ENCODE measurements around the gene RXFP2.

The RXFP2 gene

GRCh38 chr13:31747966-31748365 lies 8.6 kb downstream of the RXFP2 start:
- no peak for DNase-seq
- H3K36me3 ChIP-seq (ENCODE audit: insufficient read depth, low read length), result no peaks in the 10 kb centered on the region
- H3K9ac ChIP-seq (ENCODE audit: low read depth, low read length), result no peak overlapping the region
- no peak overlapping the region for H2AFZ ChIP-seq (ENCODE audit: low read depth, low read length)
- no peak overlapping the region for H3K27ac ChIP-seq (ENCODE audit: low read length)
- peaks cover 9% of the 10 kb centered on the region for H3K27me3 ChIP-seq (ENCODE audit: insufficient read depth, low read length, poor library complexity)
- H4K20me1 ChIP-seq (ENCODE audit: insufficient read depth, low read length), result no peaks in the 10 kb centered on the region
- ATAC-seq (ENCODE audit: insufficient read depth, low read depth), result no peak
- no peaks in the 10 kb centered on the region for H3K79me2 ChIP-seq (ENCODE audit: insufficient read depth, low read length)
- H3K4me3 ChIP-seq (ENCODE audit: low read depth in 1 of 2, low read length in 2 of 2), result no peak overlapping the region
- no peak overlapping the region for H3K4me2 ChIP-seq (ENCODE audit: insufficient read depth, low read length)
- TF ChIP-seq EZH2 (IDR thresholded peaks at IDR 0.05; ENCODE audit: borderline replicate concordance, low read depth, low read length, severe bottlenecking) (no peak), CTCF (IDR thresholded peaks at IDR 0.05; ENCODE audit: borderline replicate concordance, extremely low read depth, low read length, poor library complexity, severe bottlenecking) (no peak)
- no peaks in the 10 kb centered on the region for H3K9me3 ChIP-seq (ENCODE audit: insufficient read depth, low read length, severe bottlenecking)
- H3K4me1 ChIP-seq (ENCODE audit: insufficient read depth, low read length), result no peaks in the 10 kb centered on the region

GRCh38 chr13:31749929-31750328 lies 10.6 kb downstream of the RXFP2 start:
- DNase-seq, result no peak
- Histone ChIP-seq H4K20me1 (ENCODE audit: insufficient read depth, low read length) (no peaks in the 10 kb centered on the region), H3K9me3 (ENCODE audit: insufficient read depth, low read length, severe bottlenecking) (no peaks in the 10 kb centered on the region), H3K27ac (ENCODE audit: low read length) (no peak overlapping the region), H3K27me3 (ENCODE audit: insufficient read depth, low read length, poor library complexity) (peaks cover 5% of the 10 kb centered on the region), H3K79me2 (ENCODE audit: insufficient read depth, low read length) (no peaks in the 10 kb centered on the region), H3K36me3 (ENCODE audit: insufficient read depth, low read length) (no peaks in the 10 kb centered on the region), H3K4me3 (ENCODE audit: low read depth in 1 of 2, low read length in 2 of 2) (no peak overlapping the region), H2AFZ (ENCODE audit: low read depth, low read length) (no peak overlapping the region), H3K4me2 (ENCODE audit: insufficient read depth, low read length) (no peak overlapping the region), H3K9ac (ENCODE audit: low read depth, low read length) (no peak overlapping the region), H3K4me1 (ENCODE audit: insufficient read depth, low read length) (no peaks in the 10 kb centered on the region)
- TF ChIP-seq EZH2 (IDR thresholded peaks at IDR 0.05; ENCODE audit: borderline replicate concordance, low read depth, low read length, severe bottlenecking) (no peak), CTCF (IDR thresholded peaks at IDR 0.05; ENCODE audit: borderline replicate concordance, extremely low read depth, low read length, poor library complexity, severe bottlenecking) (no peak)
- no peak for ATAC-seq (ENCODE audit: insufficient read depth, low read depth)

DNA sequence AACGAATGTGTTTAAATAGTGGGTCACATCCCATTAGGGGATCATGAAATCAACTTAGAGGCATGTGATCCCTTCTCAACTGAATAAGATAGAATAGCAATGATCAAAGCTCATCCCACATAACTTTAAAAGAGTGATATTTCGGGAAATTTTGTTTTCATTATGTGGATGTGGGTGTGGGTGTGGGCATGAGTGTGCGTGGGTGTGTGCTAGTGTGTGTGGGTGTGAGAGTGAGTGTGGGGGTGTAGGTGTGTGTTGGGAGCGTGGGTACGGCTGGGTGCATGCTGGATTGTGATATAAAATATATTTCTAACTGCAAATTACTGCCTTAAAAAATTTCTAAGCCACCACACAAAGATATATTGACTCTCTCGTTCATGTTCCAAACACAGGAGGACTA lies 15.9 kb downstream of the RXFP2 start:
- Histone ChIP-seq H3K27ac (ENCODE audit: low read length) (no peak overlapping the region), H2AFZ (ENCODE audit: low read depth, low read length) (no peak overlapping the region), H3K4me1 (ENCODE audit: insufficient read depth, low read length) (no peaks in the 10 kb centered on the region), H3K4me3 (ENCODE audit: low read depth in 1 of 2, low read length in 2 of 2) (no peak overlapping the region), H3K9ac (ENCODE audit: low read depth, low read length) (no peak overlapping the region), H3K9me3 (ENCODE audit: insufficient read depth, low read length, severe bottlenecking) (no peaks in the 10 kb centered on the region), H3K79me2 (ENCODE audit: insufficient read depth, low read length) (no peaks in the 10 kb centered on the region), H3K4me2 (ENCODE audit: insufficient read depth, low read length) (no peak overlapping the region), H4K20me1 (ENCODE audit: insufficient read depth, low read length) (no peaks in the 10 kb centered on the region), H3K27me3 (ENCODE audit: insufficient read depth, low read length, poor library complexity) (peaks cover 8% of the 10 kb centered on the region), H3K36me3 (ENCODE audit: insufficient read depth, low read length) (no peaks in the 10 kb centered on the region)
- DNase-seq (no peak), ATAC-seq (ENCODE audit: insufficient read depth, low read depth) (no peak)
- no peak for TF ChIP-seq CTCF (IDR thresholded peaks at IDR 0.05; ENCODE audit: borderline replicate concordance, extremely low read depth, low read length, poor library complexity, severe bottlenecking)
- TF ChIP-seq EZH2 (IDR thresholded peaks at IDR 0.05; ENCODE audit: borderline replicate concordance, low read depth, low read length, severe bottlenecking), result no peak

- TF ChIP-seq EZH2 (IDR thresholded peaks at IDR 0.05; ENCODE audit: borderline replicate concordance, low read depth, low read length, severe bottlenecking) (no peak), CTCF (IDR thresholded peaks at IDR 0.05; ENCODE audit: borderline replicate concordance, extremely low read depth, low read length, poor library complexity, severe bottlenecking) (no peak)
- no peak for ATAC-seq (ENCODE audit: insufficient read depth, low read depth)
Observed at GRCh38 chr13:31755803-31756212, 16.5 kb downstream of the RXFP2 start.

More at GRCh38 chr13:31755803-31756212, 16.5 kb downstream of the RXFP2 start:
- Histone ChIP-seq H3K36me3 (ENCODE audit: insufficient read depth, low read length) (no peaks in the 10 kb centered on the region), H3K9ac (ENCODE audit: low read depth, low read length) (no peak overlapping the region), H3K4me1 (ENCODE audit: insufficient read depth, low read length) (no peaks in the 10 kb centered on the region), H3K4me3 (ENCODE audit: low read depth in 1 of 2, low read length in 2 of 2) (no peak overlapping the region), H3K27me3 (ENCODE audit: insufficient read depth, low read length, poor library complexity) (peaks cover 8% of the 10 kb centered on the region), H3K9me3 (ENCODE audit: insufficient read depth, low read length, severe bottlenecking) (no peaks in the 10 kb centered on the region), H2AFZ (ENCODE audit: low read depth, low read length) (no peak overlapping the region), H3K27ac (ENCODE audit: low read length) (no peak overlapping the region), H3K4me2 (ENCODE audit: insufficient read depth, low read length) (no peak overlapping the region), H4K20me1 (ENCODE audit: insufficient read depth, low read length) (no peaks in the 10 kb centered on the region), H3K79me2 (ENCODE audit: insufficient read depth, low read length) (no peaks in the 10 kb centered on the region)
- no peak for DNase-seq

Data from DND-41 (cell line).